ENCODE results near the gene SLC35F3.

Gene SLC35F3

GRCh38 chr1:233912909-233913308 is 8.4 kb downstream of the SLC35F3 start:
- DNase-seq = no peak

- DNase-seq = no peak
These were observed 12.2 kb downstream of the SLC35F3 start for GRCh38 chr1:233916706-233917105.

- DNase-seq = no peak
These were observed 15.3 kb downstream of the SLC35F3 start for GRCh38 chr1:233919786-233920185.

GRCh38 chr1:233928123-233928522 is 23.6 kb downstream of the SLC35F3 start:
- DNase-seq = no peak

GRCh38 chr1:233933339-233933738 is 28.9 kb downstream of the SLC35F3 start:
- DNase-seq = no peak

GRCh38 chr1:233935297-233935868 is 30.9 kb downstream of the SLC35F3 start:
- DNase-seq = no peak

GRCh38 chr1:233936422-233936821 is 31.9 kb downstream of the SLC35F3 start:
- no peak for DNase-seq

- no peak for DNase-seq
These were observed 32.4 kb downstream of the SLC35F3 start for GRCh38 chr1:233936842-233937241.

- no peak for DNase-seq
These were observed 34.0 kb downstream of the SLC35F3 start for GRCh38 chr1:233938476-233938875.

GRCh38 chr1:233939451-233939850 is 35.0 kb downstream of the SLC35F3 start:
- DNase-seq = no peak

- no peak for DNase-seq
These were observed 36.4 kb downstream of the SLC35F3 start for GRCh38 chr1:233940908-233941307.

GRCh38 chr1:233944601-233945000 is 40.1 kb downstream of the SLC35F3 start:
- no peak for DNase-seq

GRCh38 chr1:233945573-233945972 is 41.1 kb downstream of the SLC35F3 start:
- no peak for DNase-seq

GRCh38 chr1:233945979-233946378 is 41.5 kb downstream of the SLC35F3 start:
- DNase-seq = no peak

- no peak for DNase-seq
These were observed 42.2 kb downstream of the SLC35F3 start for GRCh38 chr1:233946724-233947123.

- no peak for DNase-seq
These were observed 47.3 kb downstream of the SLC35F3 start for GRCh38 chr1:233951804-233952203.

GRCh38 chr1:233957691-233958090 is 53.2 kb downstream of the SLC35F3 start:
- no peak for DNase-seq

GRCh38 chr1:233959102-233959501 is 54.6 kb downstream of the SLC35F3 start:
- DNase-seq = no peak

- no peak for DNase-seq
These were observed 55.5 kb downstream of the SLC35F3 start for GRCh38 chr1:233959971-233960370.

GRCh38 chr1:233960386-233960785 is 55.9 kb downstream of the SLC35F3 start:
- no peak for DNase-seq

GRCh38 chr1:233962878-233963277 is 58.4 kb downstream of the SLC35F3 start:
- no peak for DNase-seq

GRCh38 chr1:233965856-233966255 is 61.4 kb downstream of the SLC35F3 start:
- DNase-seq = no peak

- DNase-seq = no peak
These were observed 67.3 kb downstream of the SLC35F3 start for GRCh38 chr1:233971753-233972152.

- DNase-seq = no peak
These were observed 68.1 kb downstream of the SLC35F3 start for GRCh38 chr1:233972563-233972950.

GRCh38 chr1:233972951-233973635 is 68.6 kb downstream of the SLC35F3 start:
- DNase-seq = no peak

Measured in CD4-positive, alpha-beta T cell treated with Interferon alpha-2 for 1 hour (primary cell).